Hematopoietic multipotent progenitor cell (in vitro differentiated cells): ENCODE measurements around the gene SRGAP2C. TPM values are rescaled to one million over a fixed set of nuclear protein-coding genes. Genes with fewer than 3 reads are reported as not detected.
"Not testable (repeated sequence)": the region's sequence is repeated elsewhere in the genome, so short reads cannot be mapped to it uniquely, and the experiment has no call there.

ENCODE experiments used
- DNase-seq, 3 donors: peaks; one replicate each; pipeline ENCODE4 v3.0.0-alpha.2; 2011 to 2015; ENCODE audit warnings: low read depth in 2 of 3, low spot score in 2 of 3
- total RNA-seq: library from RNA; depleted of rRNA; stranded (reverse); fragments of >200 nt; gene quantifications from one replicate; pipeline ENCODE4 v1.2.3, GENCODE V29; 2012

Gene SRGAP2C
- total RNA-seq, 1 donor, result 3.0 TPM

GRCh38 chr1:121275435-121275834, 90.7 kb downstream of the SRGAP2C start:
- DNase-seq, result not testable (repeated sequence)

GRCh38 chr1:121278202-121278601, 93.4 kb downstream of the SRGAP2C start:
- DNase-seq, result not testable (repeated sequence)

DNA sequence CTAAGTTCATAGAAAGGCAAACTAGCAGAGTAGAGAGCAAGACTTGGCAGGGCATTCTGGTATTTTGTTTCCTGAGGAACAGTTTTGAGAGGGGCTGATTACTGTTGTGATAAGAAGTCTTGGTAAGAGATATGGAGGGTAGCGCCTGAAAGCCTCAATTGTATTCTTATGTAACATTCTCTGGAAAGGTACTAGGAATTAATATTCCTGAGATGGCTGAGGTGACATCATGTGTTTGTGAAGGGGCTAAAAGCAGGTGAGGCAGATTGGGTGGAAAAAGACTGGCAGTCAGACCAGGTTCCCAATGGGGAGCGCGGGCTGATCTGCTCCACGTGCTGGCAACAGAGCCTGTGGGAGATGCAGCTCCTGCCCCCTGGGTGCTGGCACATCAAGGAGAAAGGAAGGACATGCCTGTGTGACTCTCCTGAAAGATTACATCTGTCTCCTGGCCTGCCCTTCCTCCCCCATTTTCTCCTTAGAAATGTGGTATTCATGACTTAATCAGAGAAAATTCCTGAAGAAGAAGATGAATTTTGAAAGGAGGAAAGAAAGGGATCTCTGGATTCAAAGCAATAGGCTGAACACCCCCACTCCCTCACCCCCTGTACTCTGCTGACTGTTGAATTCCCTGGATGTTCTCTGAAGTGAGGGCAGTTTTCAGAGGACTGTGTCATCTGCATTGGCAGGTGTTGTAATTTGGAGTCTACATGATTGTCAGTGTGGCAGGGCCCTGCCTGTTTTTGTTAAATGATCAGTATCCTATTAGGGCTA, 94.2 kb downstream of the SRGAP2C start:
- not testable (repeated sequence) for DNase-seq

- DNase-seq, result not testable (repeated sequence)
Observed at GRCh38 chr1:121279548-121279898, 94.7 kb downstream of the SRGAP2C start.

DNA sequence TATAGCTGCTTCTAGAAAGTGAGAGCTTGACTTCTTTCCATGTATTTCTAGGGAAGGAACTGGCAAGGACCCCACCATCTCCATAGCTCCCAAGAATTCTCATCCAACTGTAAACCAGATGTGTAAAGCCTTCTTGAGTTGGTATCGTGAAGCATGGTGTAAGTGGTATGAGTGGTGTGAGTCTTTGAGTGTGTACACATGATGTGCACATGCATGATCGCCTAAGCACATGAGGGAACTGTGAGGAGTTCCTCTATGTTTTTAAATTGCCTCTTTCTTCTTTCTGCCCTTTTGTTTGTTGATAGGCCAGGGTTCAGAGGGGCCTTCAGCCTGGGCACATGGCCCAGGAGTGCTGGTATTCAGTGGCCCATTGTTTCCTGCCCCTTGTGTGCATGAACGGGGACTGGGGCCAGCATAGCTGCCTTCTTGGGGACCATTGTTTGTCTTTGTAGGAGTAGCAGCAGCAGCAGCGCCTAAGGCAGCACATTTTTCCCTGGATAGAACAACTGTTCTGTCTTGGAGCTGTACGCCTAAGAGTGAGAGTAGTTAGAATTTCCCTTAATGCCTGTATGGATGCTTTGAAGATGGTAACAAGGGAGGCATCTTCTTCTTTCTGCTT, 96.0 kb downstream of the SRGAP2C start:
- DNase-seq, result not testable (repeated sequence)

DNA sequence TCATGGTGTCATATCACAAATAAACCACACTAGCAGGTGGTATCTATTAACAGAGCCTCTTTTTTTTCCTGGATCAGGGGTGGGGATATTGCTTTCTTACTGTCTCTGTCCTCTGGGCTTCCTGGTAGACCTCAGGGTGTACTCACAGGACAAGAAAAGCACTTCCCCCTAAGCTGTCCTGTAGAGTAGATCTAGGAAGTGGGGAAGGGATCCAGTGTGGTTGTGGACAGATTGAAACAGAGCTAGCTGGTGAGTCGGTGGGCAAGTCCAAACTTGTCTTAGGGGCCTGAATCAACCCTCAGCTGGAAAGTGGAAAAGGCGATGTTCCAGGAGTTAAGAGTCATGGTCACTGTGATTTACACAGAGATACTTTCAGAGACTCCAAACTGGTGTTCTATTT, 96.7 kb downstream of the SRGAP2C start:
- not testable (repeated sequence) for DNase-seq

DNA sequence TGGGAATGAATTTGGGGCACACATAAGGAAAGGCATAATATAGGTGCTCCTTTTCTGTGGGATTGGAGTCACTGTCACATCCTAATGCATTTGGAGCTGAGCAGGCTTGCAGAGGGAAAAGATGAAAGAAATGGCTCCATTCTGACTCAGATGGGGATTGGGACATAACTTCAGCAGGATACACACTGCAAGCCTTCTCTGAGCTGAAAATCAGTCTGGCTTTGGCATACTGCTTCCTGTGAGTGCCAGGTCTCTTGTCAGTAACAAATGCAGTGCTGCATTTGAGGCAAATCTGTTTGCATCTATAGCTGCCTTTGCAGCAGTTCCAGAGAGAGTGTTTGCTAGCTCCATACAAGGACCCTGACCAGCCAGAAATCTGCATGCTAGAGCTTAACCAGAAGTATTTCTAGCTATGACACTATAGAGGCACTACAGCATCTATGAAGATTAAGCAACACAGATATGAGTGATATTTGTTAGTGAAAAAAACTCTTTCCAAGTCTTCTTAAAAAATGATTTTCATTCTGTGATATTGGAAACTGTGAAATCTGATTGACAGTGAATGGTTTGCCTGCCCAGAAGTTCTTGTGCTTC, 98.9 kb downstream of the SRGAP2C start:
- DNase-seq, result not testable (repeated sequence)

DNA sequence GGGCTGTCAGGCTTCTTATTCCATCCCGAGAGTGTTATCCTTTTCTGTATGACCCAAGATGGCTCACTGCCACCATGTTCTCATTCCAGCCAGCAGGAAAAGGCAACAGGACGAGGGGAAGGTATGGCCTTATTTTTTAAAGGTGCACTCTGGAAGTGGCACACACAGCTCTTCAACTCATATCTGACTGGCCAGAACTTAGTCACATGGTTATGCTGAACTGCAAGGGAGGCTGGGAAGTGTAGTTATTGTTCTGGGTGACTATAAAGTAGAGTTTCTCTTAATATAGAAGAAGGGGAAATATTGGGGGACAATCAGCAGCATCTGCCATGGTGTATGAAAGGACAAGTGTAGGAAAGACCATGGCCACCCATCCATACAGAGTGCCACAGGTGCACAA, 107.8 kb downstream of the SRGAP2C start:
- DNase-seq, result not testable (repeated sequence)

DNA sequence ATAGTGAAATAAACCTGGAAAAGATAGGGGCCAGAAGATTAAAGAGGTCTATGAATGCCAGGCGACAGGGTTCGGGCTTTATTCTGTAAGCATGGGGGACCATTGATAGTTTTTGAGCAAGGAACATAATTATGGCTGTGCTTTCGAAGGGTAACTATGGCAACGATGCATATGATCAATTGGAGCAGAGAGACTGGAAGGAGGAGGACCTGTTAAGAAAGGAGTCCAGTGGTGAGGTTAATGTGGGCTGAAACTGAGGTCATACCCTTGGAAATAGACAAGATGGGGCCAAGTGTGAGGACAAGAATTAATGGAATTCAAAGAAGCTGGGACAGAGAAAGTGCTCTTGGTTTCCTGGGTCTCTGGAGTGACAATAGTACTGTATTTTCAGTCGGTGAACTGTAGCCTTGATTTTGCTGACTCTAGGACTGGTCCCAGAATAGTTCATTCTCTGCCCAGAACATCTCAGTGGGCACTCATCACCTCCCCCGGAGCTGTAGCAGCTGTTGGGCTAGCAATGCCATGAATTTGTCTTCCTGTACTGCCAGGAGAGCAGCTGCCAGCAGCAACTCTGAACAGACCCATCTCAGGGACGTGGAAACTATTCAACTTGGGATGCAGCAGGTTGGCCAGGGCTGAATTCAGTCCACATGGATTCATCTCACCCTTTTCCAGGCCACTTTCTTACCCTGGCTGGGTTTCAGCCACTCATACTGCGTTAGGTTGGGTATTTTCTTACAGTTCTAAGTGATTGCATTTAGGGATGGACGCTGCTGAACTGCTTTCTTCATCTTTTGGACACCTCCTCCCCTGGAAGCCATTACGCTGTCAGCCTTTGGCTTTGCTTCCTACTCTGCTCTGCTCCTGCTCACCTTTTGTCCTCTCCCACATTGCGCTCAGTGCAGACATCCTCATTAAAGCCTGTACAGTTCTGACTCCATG, 108.8 kb downstream of the SRGAP2C start:
- DNase-seq, result not testable (repeated sequence)

DNA sequence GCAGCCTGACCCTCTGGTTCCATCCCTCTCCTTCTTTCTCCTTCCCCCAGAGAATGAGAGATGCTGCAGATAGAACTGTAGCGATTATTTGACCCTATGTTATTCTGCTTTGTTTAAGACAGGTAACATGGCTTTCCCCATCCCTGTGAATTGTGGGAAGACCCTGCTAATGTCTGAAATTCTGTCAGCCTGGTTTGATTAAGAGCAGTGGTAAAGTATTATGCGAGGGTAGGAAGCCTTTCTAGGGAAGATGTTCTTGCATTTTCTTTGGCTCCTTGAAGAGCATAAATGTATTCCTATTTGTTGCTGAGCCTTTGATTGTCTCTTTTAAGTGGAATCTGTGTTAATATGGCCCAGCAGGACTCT, 109.4 kb downstream of the SRGAP2C start:
- not testable (repeated sequence) for DNase-seq

- not testable (repeated sequence) for DNase-seq
Observed at GRCh38 chr1:121296563-121296962, 111.8 kb downstream of the SRGAP2C start.

DNA sequence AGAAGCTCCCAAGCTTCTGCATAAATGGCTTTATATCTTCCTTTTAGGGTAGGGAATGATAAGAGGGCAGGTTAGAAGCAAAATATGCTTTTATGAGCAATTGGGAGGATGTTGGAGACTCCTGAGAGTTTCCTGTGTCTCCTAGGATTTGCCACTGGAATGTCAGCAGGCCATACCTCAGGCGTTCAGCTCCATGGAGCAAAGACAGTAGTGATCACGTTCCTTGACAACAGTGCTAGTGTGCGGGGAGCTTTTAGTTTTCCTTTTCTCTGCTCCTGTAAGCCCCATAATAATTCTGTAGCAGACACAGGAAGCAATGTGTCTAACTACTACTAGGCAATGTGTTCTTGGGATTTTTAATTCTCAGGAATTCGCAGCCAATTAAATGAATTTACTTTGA, 113.8 kb downstream of the SRGAP2C start:
- DNase-seq, result not testable (repeated sequence)

GRCh38 chr1:121299514-121300149, 114.9 kb downstream of the SRGAP2C start:
- DNase-seq, result not testable (repeated sequence)

DNA sequence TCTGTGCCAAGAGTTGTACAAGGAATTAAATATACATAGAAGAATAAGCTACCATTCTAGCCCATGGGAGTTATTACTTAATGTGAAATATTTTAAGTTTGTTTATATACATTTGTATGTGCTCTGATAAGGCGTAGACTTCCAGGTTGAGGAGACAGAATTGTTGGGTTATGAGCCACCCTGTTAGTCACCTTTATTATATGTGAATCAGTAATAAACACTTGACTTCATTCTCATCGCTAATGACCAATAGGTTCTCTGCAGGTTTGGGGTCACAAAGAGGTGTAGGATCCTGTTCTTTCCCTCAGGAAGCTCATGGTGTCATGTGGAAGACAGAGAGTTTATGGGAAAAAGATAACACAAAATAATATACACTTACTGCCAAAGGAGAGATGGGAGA, 117.1 kb downstream of the SRGAP2C start:
- not testable (repeated sequence) for DNase-seq

DNA sequence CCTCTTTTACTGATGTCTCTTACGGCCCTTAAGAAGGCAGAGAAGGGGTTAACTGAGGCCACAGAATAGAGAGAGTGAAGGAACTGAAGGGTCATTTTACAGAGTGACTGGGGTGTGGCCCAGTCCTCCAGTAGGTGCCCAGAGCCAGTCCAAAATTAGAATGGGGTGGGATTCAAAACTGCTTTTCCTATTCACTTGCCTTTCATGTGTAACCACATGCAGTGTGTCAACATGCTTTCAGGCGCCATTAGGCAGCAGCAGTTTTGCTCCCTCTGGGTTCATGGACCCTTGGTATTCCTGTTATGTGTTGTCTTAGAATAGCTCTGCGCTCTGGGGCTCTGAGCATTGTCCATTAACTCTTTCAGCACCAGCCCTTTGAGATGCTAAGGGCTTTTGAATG, 123.0 kb downstream of the SRGAP2C start:
- DNase-seq, result not testable (repeated sequence)

DNA sequence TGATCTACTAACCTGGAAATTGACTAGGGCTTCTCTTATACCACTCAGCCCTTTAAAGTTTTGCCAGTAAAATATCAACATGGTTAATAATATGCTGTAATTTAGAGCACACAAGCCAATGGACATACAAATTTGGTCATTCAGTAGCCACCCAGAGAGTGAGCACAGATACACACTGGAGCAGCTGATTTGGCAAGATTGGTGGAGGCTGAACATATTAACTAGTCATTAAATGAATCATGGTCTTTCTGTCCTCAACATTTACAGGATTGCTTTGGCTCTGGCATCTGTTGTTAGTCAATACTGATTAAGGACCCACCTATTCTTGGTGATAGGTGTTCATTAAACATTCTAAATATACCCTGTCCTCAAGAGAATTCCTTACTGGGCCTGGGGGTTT, 130.7 kb downstream of the SRGAP2C start:
- not testable (repeated sequence) for DNase-seq

DNA sequence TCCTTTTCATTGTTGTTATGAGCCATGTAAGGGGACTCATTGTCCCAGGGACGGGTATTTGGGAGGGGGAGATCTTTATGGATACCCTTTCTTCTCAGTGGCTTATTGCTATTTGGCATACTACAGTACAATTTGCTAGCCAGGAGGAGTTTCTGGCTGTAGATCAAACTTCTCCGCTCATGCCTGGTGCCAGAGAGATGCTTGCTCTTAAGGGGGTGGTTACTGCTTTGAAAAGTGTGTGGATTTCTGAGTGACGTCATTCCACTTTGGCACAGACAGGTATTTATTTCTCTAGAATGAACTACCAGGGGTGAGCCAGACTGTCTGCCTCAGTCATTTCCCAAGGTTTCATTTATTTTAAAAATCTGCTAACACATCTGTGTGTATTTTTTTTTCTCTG, 131.3 kb downstream of the SRGAP2C start:
- not testable (repeated sequence) for DNase-seq

- DNase-seq, result not testable (repeated sequence)
Observed at GRCh38 chr1:121317491-121318468, 133.0 kb downstream of the SRGAP2C start.

DNA sequence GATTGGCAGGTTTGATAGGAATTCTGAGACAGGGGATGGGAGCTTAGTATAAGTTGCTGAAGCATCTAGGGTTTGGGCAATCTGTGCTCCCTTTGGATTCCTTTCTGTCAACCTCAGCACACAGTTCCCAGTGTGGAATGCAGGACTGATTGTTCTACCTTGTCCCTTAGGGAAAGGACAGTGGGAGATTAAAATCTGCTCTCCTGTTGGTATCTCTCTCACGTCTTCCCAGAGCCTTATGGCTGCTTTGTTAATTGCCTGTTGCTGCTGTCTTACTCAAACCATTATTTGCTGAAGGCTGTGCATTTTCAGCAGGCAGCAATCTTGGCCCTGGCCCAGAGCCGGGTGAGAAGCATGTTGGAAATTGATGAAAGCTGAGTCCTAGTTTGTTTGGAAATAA, 133.9 kb downstream of the SRGAP2C start:
- not testable (repeated sequence) for DNase-seq
